Stimulated activated CD8-positive, alpha-beta memory T cell treated with anti-CD3 and anti-CD28 coated beads, Interleukin-15, amount 100 ng/mL, for 24 hours (primary cell): ENCODE measurements around the gene LAMTOR1.
A peak's percentile ranks its signal among the peaks of the same experiment; 100 is the strongest.
"Not testable (repeated sequence)": the region's sequence is repeated elsewhere in the genome, so short reads cannot be mapped to it uniquely, and the experiment has no call there.

ENCODE experiments used
- DNase-seq: peaks from one replicate; pipeline ENCODE4 v3.0.0-alpha.2; 2020; ENCODE audit warnings: low read depth

LAMTOR1 gene

DNA sequence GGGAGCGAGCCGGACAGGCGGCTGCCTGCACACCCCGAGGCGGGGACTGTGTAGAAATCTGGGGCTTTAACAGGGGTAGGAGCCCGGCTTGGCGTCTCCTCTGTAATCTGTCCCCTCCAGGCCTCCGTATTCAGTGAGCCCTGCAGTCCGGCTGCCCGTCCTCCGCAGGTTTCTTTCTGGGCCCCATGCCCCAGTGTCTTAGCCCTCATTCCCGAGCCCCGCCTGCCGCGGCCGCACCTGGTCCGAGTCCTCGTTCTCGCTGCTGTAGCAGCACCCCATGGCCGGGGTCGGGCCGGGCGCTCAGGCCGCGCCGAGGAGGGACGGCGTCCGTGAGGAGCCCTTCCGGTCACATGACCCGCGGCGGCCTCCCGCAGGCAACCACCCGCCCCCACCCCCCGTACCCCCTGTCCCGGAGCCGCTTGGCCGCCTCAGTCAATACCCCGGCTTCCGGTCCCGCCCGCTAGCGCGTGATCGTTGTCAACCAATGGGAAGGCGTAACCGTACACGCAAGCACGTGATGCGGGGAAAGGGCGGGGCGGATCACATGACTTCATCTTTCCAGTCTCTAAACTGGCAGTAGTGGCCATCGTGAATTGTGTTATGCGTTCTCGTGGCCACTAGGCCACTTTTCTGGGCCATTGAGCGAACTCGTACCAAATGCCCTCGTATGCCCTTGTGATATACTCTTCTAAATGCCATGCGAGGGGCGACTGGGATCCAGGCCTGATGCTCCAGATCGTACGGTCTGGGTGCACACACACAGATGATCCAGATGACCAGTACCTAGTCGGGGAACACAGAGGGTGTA, at the start of gene LAMTOR1:
Gene LAMTOR1, minus strand, starts transcription at position 352 of the 808 bp plus-strand sequence. Its CDS starts 73 bp downstream, at position 279.
- peak; percentile 93 for DNase-seq

DNA sequence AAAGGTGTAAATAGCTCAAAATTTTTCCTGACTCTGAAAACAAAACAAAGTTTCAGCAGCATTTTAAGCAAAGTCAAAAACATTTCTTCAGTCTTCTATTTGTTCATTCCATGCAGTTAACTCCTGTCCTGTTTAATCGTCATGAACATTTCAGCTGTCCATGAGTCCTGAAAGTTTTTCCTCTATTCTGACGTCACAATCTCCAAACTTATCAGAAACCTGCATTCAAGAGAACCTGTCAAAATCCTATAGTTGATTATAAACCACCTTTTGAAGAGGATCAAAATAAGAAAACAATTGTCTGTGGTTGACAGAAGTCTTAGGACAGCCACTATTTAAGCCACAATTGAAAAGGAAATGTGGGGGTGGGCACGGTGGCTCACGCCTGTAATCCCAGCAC, 47.8 kb upstream of the LAMTOR1 start:
- DNase-seq, result no peak

DNA sequence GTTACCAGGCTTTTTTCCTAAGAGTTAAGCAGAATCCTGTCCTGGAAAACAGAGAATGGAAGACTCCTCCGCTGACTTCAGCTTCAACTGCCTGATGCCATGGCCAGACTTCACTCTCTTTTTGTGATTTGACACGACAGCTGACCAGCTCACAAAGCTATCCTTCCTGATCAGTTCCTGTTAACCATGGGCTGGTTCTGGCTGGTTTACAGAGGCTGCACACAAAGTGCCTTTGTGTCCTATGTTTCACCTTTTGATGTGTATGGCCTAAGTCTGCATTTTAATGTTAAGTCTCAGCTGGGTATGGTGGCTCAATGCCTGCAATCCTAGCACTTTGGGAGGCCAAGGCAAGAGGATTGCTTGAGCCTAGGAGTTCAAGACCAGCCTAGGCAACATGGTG, 43.5 kb upstream of the LAMTOR1 start:
- no peak for DNase-seq

- no peak for DNase-seq
Measured at GRCh38 chr11:72144807-72145565, 41.9 kb upstream of the LAMTOR1 start.

DNA sequence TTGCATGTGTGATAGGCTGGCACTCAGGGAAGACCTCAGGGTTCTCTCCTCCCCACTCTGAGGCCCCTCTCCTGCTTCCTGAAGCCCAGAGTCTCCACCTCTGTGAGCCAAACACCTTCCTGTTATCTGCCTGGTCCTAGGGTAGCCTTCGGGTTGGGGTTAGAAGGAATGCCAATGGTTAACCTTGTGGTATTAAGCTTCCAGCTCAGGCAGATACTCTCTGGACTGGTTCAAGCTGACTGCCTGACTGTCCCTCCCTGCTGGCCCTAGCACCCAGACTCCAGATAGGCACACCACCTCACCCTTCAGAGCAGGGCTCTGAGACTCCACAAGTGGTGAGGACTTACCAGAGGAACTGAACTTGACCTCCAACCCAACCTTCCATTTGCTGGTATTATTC, 39.4 kb upstream of the LAMTOR1 start:
- DNase-seq, result not testable (repeated sequence)

DNA sequence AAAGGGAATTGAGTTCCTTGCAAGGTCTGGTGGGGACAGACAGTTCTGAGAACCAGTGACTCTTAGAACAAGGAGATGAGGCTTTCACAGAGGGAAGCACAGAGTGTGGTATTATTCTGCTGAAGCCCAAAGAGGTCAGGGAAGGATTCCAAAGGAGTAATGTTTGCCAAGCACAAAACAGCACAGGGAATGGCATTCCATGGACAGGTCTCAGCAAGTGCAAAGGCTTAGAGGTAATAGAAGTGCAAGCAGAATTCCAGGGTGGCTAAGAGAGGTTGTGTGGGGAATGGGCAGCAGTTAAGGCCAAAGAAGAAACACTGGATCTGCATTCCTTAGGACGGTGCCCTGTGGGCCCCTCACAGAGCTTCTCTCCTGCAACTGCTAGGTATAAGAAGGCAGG, 39.0 kb upstream of the LAMTOR1 start:
- not testable (repeated sequence) for DNase-seq

DNA sequence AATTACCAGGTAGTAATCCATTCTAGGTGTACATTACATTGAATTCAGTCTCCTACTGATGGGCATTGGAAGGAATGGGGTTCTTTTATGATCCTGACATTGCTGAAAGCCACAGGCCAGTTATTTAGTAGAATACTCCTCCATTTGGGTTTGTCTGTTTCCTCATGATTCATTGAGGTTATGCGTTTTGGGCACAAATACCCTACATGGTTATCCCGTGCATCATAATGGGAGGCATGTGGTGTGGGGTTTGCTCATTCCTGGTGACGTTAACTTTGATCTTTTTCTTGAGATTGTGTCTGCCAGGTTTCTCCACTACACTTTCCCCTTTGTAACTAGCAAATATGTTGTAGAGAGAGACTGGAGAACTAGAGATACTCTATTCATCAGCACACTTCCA, 38.0 kb upstream of the LAMTOR1 start:
- DNase-seq, result no peak

- no peak for DNase-seq
Measured at GRCh38 chr11:72140661-72141060, 37.6 kb upstream of the LAMTOR1 start.

- DNase-seq, result no peak
Measured at GRCh38 chr11:72139500-72139899, 36.4 kb upstream of the LAMTOR1 start.

- no peak for DNase-seq
Measured at GRCh38 chr11:72138821-72139390, 35.8 kb upstream of the LAMTOR1 start.

DNA sequence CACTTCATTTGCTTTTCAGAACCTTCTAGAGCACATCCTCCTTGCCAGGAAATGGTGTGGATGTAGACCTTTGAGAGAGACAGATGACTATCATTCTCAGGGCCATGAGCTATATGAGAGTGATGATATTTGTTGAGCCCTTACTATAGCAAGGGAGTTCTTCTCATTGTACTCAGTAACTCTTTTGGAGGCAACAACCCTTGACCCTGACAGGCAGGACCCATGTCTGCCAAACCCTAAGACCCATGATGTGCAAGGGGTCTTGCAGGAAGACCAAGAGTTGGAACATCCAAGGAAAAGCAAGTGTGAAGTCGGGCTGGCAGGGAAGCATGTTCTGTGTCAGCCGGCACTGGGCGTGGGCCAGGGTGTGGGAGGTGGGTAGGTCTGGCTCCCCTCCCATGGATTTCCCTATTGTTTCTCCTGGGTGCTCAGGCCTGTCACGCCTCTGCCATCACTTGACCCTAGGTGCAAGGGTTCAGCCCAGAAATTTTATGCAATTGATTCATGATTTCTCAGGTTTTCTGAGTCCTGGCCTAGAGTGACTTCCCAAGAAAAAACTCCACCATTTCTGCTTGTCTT, 33.7 kb upstream of the LAMTOR1 start:
- no peak for DNase-seq

DNA sequence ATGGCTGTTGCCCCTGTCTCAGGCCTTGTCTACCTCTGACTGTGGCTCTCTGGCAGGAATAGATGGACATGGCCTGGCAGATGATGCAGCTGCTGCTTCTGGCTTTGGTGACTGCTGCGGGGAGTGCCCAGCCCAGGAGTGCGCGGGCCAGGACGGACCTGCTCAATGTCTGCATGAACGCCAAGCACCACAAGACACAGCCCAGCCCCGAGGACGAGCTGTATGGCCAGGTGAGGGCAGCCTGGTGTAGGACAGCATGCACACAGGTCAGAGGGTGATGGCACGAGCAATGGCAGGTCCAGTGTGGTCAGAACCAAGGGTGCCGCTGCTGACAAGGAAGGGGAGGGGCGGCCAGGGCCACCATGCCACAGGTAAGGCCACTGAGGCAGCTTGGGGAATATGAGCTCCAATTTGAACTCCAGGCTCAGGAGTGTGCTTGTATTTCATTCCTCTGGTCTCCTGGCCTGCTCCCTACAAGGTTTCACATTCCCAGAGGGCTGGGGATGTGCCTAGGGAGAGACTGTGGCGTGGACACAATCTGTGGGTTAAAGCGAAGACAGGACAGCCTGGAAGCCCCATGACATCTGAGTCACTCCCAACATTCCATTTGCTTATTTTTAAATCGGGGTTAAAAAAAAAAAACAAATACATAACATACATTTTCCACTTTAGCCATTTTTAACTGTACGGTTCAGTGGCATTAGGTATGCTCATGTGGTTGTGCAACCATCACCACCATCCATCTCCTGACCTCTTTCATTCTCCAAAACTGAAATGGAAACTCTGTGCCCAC, 33.0 kb upstream of the LAMTOR1 start:
- no peak for DNase-seq

DNA sequence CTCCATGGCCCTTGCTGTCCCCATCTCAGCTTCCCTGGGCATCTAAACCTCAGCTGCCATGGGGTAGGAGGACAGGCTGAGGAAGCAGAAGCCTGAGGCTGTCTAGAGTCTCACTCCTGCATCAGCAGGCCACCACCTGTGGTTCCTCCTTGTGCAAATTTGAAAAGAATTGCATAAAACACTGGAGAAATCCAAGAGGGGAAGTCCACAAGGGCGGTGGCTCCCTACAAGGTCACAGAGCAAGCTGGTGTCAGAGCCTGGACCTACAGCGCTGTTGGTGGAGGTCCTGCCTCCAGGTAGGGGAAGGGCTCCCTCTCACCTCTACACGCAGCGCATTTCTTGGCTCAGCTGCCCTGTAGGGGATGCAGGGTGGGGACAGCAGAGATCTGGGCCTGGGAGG, 32.4 kb upstream of the LAMTOR1 start, which contains the start of gene FOLR3:
Gene FOLR3, plus strand, starts transcription at position 253 of the 400 bp plus-strand sequence. CDS start 228 bp downstream, outside the sequence.
- DNase-seq, result not testable (repeated sequence)

DNA sequence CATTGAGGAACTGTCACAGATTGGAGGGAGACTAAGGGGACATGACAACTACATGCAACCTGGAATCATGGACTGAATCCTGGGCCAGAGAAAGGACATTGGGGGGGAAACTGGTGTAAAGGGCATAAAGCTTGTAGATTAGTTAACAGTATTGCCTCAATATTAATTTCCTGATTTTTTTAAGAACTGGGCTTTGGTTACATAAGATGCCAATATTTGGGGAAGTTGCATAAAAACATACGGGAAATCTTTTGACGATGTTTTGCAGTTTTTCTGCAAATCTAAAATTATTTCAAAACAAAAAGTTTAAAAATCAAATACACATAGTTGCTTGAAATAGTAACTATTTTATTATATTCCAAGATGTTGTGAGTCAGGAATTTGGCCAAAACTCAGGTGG, 29.5 kb upstream of the LAMTOR1 start:
- DNase-seq, result no peak

DNA sequence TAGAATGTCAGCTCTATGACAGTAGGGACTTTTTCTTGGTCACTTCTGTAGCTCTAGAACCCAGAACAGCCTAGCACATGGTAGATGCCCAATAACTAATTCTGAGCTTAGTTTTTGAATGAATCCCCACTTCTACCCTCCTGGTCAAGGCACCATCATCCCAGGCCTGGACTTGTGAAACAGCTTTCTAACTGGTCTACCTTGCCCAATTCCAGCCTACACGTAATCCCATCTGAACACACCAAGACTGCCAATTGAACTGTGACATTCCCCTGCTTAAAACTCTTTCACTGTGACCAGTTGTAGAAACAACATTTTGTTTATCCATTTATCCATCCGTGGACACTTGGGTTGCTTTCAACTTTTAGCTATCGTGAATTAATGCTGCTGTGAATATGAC, 26.3 kb upstream of the LAMTOR1 start:
- DNase-seq, result no peak

DNA sequence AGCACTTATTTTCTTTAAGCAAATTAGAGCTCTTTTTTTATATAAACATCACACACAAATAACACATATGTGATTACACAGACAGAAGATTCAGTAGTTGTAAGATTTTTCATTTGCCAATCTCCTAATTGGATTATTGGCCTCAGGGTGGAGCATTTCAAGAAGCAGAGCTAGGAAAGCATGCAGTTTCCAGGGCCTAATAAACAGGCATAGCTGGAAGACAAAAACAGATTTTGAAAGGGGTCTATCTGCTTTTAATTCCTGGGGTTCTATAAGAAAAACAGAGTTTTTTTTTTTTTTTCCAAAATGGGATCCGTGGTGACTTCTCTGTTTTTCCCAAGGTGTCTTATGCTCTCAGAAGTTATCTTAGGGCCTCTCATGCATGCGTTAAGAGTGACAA, 24.8 kb upstream of the LAMTOR1 start:
- no peak for DNase-seq

GRCh38 chr11:72125956-72126355, 22.9 kb upstream of the LAMTOR1 start:
- no peak for DNase-seq

DNA sequence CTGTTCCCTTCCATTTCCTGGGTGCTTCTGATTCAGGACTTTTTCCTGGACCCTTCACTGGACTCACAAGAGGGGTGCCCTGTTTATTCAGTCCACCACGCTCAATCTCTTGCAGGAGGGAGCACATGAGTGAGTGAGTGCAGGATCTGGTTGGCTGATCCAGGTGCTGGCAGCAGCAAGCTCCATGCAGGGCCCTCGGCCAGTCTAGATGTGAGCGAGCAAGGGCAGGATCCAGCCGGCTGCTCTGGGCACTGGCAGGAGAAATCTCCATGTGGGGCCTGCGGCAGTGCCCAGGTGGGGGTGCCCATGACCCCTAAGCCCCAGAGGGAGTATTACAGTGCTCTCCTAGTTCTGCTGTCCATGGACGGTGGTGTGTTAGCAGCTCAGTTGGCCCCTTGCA, 20.9 kb upstream of the LAMTOR1 start:
- DNase-seq, result no peak

- DNase-seq, result no peak
Measured at GRCh38 chr11:72123117-72123653, 20.1 kb upstream of the LAMTOR1 start.

DNA sequence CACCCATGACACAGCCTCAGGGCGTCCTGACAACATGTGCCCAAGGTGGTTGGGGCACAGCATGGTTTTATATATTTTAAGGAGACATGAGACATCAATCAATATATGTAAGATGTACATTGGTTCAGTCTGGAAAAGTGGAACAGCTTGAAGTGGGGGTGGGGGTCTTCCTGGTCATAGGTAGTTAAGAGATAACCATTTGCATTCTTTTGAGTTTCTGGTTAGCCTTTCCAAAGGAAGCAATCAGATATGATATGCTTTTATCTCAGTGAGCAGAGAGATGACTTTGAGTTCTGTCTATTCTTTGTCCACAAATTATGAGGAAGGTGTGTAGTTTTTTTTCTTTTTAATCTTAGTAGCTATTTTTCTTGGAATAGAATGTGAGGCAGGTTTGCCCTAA, 19.5 kb upstream of the LAMTOR1 start:
- DNase-seq, result no peak

DNA sequence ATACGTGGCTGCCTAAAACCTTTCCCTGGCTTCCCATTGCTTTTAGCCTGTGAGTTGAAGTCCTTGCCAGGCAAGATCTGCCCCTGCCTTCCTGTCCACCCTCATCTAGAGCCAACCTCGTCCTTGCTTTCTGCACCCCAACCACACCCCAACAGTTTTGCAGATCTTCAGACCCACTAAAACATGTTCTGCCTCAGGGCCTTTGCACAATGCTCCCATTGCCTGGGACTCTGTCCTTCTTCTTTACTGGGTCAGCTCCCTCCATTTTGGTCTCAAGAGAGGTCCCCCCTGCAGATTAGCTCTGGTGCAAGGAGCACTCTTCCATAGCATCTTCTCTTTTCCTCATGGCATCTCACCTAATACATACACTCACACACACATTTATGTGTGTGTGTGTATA, 17.8 kb upstream of the LAMTOR1 start:
- DNase-seq, result no peak
